Measurements from ENCODE around the gene PTOV1.

PTOV1 gene

GRCh38 chr19:49883094-49883493 lies 32.1 kb downstream of the PTOV1 start:
- intact Hi-C loops (cut with DNase I; ENCODE audit: low total_unique reads) = no loop called here
- H3K4me3 ChIP-seq = no peak overlapping the region
- no peak overlapping the region for H3K27ac ChIP-seq
- H3K9me3 ChIP-seq = no peaks in the 10 kb centered on the region
- TF ChIP-seq, protein P1, sequence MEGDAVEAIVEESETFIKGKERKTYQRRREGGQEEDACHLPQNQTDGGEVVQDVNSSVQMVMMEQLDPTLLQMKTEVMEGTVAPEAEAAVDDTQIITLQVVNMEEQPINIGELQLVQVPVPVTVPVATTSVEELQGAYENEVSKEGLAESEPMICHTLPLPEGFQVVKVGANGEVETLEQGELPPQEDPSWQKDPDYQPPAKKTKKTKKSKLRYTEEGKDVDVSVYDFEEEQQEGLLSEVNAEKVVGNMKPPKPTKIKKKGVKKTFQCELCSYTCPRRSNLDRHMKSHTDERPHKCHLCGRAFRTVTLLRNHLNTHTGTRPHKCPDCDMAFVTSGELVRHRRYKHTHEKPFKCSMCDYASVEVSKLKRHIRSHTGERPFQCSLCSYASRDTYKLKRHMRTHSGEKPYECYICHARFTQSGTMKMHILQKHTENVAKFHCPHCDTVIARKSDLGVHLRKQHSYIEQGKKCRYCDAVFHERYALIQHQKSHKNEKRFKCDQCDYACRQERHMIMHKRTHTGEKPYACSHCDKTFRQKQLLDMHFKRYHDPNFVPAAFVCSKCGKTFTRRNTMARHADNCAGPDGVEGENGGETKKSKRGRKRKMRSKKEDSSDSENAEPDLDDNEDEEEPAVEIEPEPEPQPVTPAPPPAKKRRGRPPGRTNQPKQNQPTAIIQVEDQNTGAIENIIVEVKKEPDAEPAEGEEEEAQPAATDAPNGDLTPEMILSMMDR (IDR thresholded peaks at IDR 0.05) = no peak
- DNase-seq = no peak
- H3K27me3 ChIP-seq = no peaks in the 10 kb centered on the region
- H3K4me1 ChIP-seq = peaks cover 0 to 15% (median 10%) of the 10 kb centered on the region in 4 donors
- H3K36me3 ChIP-seq = peaks cover 62 to 93% (median 79%) of the 10 kb centered on the region in 3 donors

DNA sequence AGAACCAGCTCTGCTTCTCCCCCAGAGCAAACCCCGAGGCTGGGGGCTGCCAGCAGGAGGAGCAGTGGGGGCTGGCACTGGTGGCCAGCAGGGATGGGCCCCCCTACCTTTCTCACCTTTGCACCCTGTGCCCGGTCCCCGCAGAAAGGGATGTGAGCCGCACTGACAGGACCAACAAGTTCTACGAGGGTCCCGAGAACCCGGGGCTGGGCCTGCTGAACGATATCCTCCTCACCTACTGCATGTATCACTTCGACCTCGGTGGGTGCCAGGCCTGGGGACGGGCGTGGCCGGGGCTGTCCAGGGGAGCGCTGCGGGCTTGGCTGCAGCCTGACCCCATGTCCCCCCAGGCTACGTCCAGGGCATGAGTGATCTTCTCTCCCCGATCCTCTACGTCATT lies 33.1 kb downstream of the PTOV1 start:
- no peak for DNase-seq
- TF ChIP-seq, protein P1 (IDR thresholded peaks at IDR 0.05) = no peak
- intact Hi-C loops (cut with DNase I; ENCODE audit: low total_unique reads) = no loop called here
- H3K9me3 ChIP-seq = no peaks in the 10 kb centered on the region
- peaks cover 61 to 100% (median 81%) of the 10 kb centered on the region in 3 donors for H3K36me3 ChIP-seq
- H3K4me3 ChIP-seq = no peak overlapping the region
- peaks cover 0 to 5% (median under 1%) of the 10 kb centered on the region in 4 donors for H3K4me1 ChIP-seq
- no peaks in the 10 kb centered on the region for H3K27me3 ChIP-seq
- H3K27ac ChIP-seq = no peak overlapping the region

GRCh38 chr19:49884760-49885159 lies 33.8 kb downstream of the PTOV1 start:
- Histone ChIP-seq H3K27me3 (peaks cover 0 to 1% of the 10 kb centered on the region in 2 donors), H3K4me3 (no peak overlapping the region), H3K4me1 (peaks cover 0 to 2% (median 1%) of the 10 kb centered on the region in 4 donors), H3K36me3 (peaks cover 55 to 95% (median 74%) of the 10 kb centered on the region in 3 donors), H3K9me3 (no peaks in the 10 kb centered on the region), H3K27ac (no peak overlapping the region)
- intact Hi-C loops (cut with DNase I; ENCODE audit: low total_unique reads) = no loop called here
- no peak for DNase-seq
- TF ChIP-seq, protein P1 (IDR thresholded peaks at IDR 0.05) = no peak

DNA sequence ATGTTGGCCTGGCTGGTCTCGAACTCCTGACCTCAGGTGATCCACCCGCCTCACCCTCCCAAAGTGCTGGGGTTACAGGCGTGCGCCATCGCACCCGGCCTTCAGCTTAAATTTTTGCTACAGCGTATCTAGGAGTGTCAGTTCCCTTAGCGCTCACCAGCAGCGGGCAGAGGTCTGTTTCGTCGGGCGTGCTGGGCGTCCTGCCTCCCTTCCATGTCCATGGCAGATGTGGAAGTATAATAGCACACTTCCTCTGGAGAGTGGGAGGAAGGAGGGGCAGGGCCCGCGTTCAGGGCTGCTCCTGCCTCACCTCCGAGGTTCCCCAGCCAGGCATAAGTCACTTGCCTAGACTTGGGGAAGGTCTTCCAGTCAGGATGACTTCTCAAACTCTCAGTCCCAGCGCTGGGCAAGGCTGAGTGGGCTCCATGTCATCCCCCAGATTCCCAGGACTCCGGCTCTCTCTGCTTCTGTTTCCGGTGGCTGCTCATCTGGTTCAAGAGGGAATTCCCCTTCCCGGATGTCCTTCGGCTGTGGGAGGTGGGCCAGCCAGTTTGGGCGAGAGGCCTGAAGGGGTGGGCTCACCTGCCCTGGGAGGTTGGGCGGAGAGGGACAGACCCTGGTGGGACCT lies 36.2 kb downstream of the PTOV1 start:
- peaks cover 0 to 15% (median 11%) of the 10 kb centered on the region in 4 donors for H3K4me1 ChIP-seq
- H3K4me3 ChIP-seq = no peak overlapping the region
- peaks cover 31 to 71% (median 51%) of the 10 kb centered on the region in 3 donors for H3K36me3 ChIP-seq
- TF ChIP-seq, protein P1 (IDR thresholded peaks at IDR 0.05) = no peak
- H3K9me3 ChIP-seq = no peaks in the 10 kb centered on the region
- no peak for DNase-seq
- intact Hi-C loops (cut with DNase I; ENCODE audit: low total_unique reads) = no loop called here
- H3K27me3 ChIP-seq = peaks cover 0 to 21% of the 10 kb centered on the region in 2 donors
- no peak overlapping the region for H3K27ac ChIP-seq

- H3K36me3 ChIP-seq = peaks cover 23 to 64% (median 43%) of the 10 kb centered on the region in 3 donors
- peaks cover 0 to 15% (median 11%) of the 10 kb centered on the region in 4 donors for H3K4me1 ChIP-seq
- intact Hi-C loops (cut with DNase I; ENCODE audit: low total_unique reads) = no loop called here
- DNase-seq = no peak
- H3K4me3 ChIP-seq = no peak overlapping the region
- H3K27me3 ChIP-seq = peaks cover 0 to 28% of the 10 kb centered on the region in 2 donors
- TF ChIP-seq, protein P1 (IDR thresholded peaks at IDR 0.05) = no peak
- H3K27ac ChIP-seq = no peak overlapping the region
- no peaks in the 10 kb centered on the region for H3K9me3 ChIP-seq
Measured at GRCh38 chr19:49887665-49888509, 36.9 kb downstream of the PTOV1 start.

All from tibial artery (tissue), 4 donors.